ENCODE measurements around the gene FNDC3B.

Gene FNDC3B

GRCh38 chr3:172176061-172176770 is 136.8 kb downstream of the FNDC3B start:
- DNase-seq, result no peak

DNA sequence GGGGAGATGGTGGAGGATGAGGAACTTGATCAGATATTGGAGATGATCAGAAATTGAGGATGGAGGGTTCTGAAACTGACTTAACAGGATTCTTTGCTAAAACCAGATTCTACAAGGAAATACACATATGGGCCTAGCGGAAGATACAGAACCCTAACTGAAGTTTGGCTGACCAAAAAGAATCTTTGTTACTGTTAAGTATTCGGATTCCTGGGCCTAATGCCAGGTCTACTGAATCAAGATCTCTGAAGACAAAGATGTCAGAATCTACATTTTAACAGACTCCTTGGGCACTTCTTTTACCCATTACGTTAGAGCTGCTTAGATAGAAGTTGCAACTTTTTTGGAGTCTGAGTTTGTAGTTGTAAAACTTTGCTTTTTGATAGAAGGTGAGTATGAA is 137.7 kb downstream of the FNDC3B start:
- no peak for DNase-seq

- DNase-seq, result no peak
Observed at GRCh38 chr3:172177803-172178316, 138.5 kb downstream of the FNDC3B start.

DNA sequence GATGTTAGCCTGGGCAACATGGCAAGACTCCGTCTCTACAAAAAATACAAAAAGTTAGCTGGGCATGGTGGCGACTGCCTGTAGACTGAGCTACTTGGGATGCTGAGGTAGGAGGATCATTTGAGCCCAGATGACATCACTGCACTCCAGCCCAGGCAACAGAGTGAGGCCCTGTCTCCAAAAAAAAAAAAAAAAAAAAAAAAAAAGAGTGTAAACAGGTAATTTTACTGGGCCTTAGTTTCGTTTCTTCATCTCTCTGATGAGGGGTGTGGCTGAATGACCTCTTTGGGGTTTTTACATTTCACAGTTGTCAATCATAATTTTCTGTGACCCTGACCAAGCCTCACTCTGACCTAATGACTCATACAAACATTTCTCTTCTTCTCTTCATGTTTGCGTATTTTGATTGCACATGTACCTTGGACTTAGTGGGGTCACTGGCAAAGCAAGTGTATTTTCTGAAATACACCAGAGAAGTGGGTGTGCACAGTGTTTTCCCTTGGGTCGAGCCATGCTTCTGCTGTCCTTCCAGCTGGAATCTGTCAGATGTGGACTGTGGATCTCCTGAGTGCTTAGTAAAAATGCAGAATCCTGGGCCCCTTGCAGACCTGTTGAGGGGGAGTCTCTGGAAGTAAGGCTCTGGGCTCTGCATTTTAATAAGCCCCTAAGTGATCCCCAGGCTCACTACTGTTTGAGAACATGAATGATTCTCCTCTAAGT is 140.5 kb downstream of the FNDC3B start:
- DNase-seq, result no peak

- DNase-seq, result no peak
Observed at GRCh38 chr3:172180473-172180872, 141.1 kb downstream of the FNDC3B start.

DNA sequence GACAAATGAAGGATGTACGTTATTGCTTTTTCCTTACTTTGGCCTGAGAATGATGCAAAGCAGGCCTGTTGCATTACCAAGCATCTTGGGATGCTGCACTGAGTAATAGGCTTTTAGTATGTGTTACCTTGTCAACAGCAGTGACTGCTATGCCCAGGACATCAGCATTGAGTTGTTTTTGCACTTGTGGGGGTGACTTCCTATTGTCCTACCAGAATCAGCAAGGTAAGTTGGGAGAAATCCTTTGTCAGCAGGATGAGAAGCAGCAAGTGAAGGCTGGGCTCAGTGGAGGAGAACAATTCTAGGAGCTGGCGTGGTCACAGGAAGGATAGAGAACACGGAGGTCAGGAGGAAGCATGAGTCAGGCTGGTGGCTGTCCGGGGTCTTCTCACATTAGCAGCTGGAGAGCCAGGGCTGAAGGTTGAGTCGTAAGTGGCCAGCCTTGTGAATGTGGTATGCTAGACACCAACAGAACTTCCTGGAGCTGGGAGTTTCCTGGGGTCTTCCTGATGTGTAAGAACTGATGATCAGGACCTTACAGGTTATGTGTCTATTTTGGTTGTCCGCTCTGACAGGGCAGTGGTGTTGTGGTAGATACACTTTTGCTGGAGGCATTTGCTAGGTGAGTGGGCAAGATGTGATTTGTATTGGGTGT is 142.7 kb downstream of the FNDC3B start:
- no peak for DNase-seq

- DNase-seq, result no peak
Observed at GRCh38 chr3:172182797-172183196, 143.4 kb downstream of the FNDC3B start.

- no peak for DNase-seq
Observed at GRCh38 chr3:172184106-172184822, 144.9 kb downstream of the FNDC3B start.

DNA sequence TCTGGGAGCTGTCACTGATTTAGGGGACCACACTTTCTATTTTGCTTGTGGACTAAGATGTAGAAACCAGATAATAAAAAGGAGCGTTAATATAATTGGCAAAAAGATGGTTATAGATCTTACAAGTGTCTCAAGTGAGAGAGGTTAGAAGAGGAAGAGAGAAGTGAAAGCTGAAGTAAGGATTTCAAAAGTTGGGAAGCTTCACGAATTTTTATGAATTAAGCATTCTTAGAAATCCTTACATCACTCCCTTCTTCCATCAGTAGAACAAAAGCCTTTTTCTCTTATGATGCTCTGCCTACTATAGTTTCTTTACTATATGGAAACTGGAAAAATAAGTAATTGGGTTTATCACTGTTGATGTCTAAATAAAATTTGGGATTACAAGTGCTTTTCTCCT is 146.5 kb downstream of the FNDC3B start:
- no peak for DNase-seq

DNA sequence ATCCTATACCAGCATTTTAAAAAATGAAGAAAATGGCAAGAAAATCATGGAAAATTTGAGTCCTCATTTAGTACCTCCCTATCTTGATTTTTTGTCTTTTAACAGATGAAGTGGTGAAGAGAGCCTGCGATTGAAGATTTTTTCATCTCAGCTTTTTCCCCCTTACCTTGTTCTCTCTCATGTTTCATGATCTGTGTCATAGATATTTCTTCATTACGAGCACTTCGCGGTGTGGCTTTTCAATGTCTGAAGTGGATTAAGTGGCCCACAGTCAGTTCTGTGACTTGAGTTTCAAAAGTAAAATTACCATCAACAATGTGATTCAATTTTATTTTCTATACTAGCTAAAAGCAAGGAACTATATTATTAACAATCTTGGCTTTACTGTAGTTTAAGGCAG is 147.2 kb downstream of the FNDC3B start:
- no peak for DNase-seq

DNA sequence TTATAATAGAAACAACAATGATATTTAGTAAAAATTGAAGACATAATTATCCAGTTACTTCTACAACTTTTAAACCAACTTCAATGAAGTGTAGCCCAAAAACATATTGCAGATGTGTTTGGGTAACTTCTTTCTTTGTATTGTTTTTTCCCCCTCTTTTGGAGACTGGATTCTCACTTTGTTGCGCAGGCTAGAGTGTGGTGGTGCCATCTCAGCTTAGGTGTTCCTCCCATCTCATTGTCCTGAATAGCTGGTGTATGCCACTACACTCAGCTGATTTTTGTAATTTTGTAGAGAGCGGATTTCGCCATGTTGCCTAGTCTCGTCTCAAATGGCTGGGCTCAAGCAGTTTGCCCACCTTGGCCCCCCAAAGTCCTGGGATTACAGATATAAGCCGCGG is 148.1 kb downstream of the FNDC3B start:
- DNase-seq, result no peak

- DNase-seq, result no peak
Observed at GRCh38 chr3:172188511-172188910, 149.1 kb downstream of the FNDC3B start.

DNA sequence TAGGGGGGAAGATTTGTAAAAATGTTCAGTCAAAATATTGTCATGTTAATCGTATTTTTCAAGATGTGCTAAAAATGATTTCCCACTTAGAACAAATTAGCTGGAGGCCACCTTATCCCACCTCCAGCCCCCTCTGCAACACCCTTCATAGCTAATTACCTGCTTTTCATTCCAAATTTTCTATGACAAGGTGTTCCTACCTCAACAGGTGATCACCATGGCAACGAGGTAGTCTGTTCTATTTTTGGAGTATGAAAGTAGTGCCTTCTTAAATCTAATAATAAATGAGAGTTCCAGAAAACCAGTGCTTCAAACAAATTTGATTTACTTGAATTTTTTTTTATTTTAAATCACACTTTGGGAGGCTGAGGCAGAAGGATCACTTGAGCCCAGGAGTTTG is 149.8 kb downstream of the FNDC3B start:
- DNase-seq, result no peak

DNA sequence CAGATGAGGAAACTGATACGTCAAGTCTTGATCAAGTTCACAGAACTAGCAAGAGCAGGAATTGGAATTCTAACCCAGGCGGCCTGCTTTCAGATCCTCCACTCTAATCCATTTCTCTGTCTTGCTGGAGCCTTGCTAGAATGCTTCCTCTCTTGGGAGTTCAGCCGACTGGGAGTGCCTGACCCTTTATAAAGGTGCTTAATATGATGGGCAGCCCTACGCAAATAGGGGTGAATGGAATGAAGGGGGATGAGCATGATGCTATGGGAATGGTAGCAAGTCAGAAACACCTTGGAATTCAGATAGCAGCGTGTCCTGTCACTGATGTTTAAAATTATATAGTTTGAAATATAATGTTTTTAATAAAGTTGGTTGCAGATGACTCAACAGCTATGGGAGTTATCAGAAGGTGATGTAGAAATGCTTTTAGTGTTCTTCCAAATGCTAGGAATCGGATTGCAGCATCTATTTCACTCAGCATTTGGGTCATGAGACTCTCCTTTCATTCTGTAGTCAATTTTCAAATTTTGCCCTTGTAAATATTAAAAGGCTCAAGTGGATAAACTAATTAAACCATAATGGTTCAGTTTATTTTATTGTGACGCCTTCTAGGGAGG is 150.7 kb downstream of the FNDC3B start:
- no peak for DNase-seq

DNA sequence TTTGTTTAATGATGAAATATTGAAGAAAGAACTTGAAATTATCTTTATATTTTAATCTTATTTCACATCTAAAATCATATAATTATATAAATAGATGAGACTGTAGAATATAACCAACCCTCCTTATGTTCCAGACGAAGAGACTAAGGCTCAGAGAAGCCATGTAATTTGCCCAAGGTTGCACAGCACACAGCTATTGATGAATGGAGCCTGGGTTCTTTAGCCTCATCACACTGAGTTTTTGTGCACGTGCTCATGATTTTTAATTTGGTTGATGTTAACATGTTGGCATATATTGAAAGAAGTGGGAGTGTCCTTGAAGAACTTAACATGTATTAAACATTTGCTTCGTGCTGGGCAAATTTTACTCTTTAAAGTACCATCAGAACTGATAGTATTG is 151.6 kb downstream of the FNDC3B start:
- DNase-seq, result no peak

DNA sequence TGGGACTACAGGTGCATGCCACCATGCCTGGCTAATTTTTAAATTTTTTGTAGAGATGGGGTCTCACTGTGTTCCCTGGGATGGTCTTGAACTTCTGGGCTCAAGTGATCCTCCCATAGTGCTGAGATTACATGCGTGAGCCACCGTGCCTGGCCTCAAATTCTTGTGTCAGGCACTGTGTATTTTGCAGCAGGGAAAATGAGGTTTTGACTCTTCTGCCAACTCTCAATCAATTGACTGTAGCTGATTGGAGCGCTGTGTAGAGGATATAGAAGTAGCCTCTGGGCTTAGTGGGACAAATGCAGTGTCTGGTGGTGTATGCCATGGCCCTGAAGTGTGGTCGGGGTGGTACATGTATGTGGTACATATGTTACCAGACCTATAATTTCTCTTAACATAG is 152.3 kb downstream of the FNDC3B start:
- no peak for DNase-seq

- no peak for DNase-seq
Observed at GRCh38 chr3:172192830-172193415, 153.5 kb downstream of the FNDC3B start.

DNA sequence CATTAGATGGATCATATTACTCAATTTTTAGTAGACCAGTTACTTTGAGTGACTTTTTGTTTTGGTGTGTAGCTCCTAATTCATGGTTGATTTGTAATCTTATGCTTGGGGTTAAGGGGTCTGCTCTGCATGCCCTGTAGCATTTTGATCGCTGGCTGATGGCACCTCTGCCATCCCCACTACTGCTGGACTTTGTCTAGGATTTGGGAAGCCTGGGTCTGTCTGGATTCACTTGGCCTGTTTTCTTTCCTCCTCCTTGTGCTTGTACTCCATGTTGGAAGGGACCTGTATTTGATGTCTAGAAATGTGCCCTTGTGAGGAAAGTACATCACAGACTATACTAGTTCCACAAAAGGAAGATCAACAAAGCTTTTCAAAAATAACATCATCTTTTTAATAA is 154.1 kb downstream of the FNDC3B start:
- DNase-seq, result no peak

- no peak for DNase-seq
Observed at GRCh38 chr3:172194702-172195406, 155.5 kb downstream of the FNDC3B start.

- DNase-seq, result no peak
Observed at GRCh38 chr3:172195407-172195754, 156.0 kb downstream of the FNDC3B start.

GRCh38 chr3:172197344-172197743 is 158.0 kb downstream of the FNDC3B start:
- DNase-seq, result no peak

- no peak for DNase-seq
Observed at GRCh38 chr3:172198428-172198827, 159.1 kb downstream of the FNDC3B start.
